DMS 273 treated with DMSO at 0.1 percent for 48 hours (cell line): ENCODE results near the gene HBQ1.
"Not testable (repeated sequence)": the region's sequence is repeated elsewhere in the genome, so short reads cannot be mapped to it uniquely, and the experiment has no call there.

Experiments
- DNase-seq: peaks from one replicate; lab custom pipeline; 2025; lab: John Stamatoyannopoulos, UW

HBQ1 gene

GRCh38 chr16:176477-177382 lies 3.5 kb upstream of the HBQ1 start, which contains the start of gene HBA1:
Gene HBA1 (plus strand): TSS chr16:176680. CDS start chr16:176717, 37 bp downstream.
- not testable (repeated sequence) for DNase-seq

- DNase-seq, result peak; percentile 100
Observed at GRCh38 chr16:177394-177822, 2.9 kb upstream of the HBQ1 start.

DNA sequence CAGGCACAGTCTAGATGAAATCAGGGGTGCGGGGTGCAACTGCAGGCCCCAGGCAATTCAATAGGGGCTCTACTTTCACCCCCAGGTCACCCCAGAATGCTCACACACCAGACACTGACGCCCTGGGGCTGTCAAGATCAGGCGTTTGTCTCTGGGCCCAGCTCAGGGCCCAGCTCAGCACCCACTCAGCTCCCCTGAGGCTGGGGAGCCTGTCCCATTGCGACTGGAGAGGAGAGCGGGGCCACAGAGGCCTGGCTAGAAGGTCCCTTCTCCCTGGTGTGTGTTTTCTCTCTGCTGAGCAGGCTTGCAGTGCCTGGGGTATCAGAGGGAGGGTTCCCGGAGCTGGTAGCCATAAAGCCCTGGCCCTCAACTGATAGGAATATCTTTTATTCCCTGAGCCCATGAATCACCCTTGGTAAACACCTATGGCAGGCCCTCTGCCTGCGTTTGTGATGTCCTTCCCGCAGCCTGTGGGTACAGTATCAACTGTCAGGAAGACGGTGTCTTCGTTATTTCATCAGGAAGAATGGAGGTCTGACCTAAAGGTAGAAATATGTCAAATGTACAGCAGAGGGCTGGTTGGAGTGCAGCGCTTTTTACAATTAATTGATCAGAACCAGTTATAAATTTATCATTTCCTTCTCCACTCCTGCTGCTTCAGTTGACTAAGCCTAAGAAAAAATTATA lies 2.1 kb upstream of the HBQ1 start:
- no peak for DNase-seq

- DNase-seq, result no peak
Observed at GRCh38 chr16:178668-179015, 1.6 kb upstream of the HBQ1 start.

- no peak for DNase-seq
Observed at GRCh38 chr16:179211-180092, 807 bp upstream of the HBQ1 start.

GRCh38 chr16:180681-181564 lies 664 bp downstream of the HBQ1 start:
- DNase-seq, result peak; percentile 54

- no peak for DNase-seq
Observed at GRCh38 chr16:181565-182021, 1.3 kb downstream of the HBQ1 start.

GRCh38 chr16:183005-183404 lies 2.7 kb downstream of the HBQ1 start:
- DNase-seq, result no peak

- DNase-seq, result no peak
Observed at GRCh38 chr16:185213-185612, 5.0 kb downstream of the HBQ1 start.

DNA sequence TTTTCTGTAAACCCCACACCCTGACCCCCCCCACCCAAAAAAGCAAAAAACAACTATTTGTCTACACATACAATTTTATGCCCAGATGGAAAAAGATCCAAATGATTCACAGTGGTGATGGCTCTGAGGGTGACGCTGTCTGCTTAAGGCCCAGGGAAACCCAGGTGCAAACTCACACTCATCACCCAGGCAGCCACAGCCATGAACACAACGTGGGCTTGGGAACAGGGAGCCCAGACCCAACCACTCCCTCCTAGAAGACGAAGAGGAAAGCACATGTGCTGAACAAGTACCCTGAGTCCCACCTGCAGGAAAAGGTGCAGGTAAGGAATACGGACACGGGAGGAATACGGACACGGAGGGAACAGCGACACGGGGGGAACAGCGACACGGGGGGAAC lies 5.4 kb downstream of the HBQ1 start:
- DNase-seq, result no peak

DNA sequence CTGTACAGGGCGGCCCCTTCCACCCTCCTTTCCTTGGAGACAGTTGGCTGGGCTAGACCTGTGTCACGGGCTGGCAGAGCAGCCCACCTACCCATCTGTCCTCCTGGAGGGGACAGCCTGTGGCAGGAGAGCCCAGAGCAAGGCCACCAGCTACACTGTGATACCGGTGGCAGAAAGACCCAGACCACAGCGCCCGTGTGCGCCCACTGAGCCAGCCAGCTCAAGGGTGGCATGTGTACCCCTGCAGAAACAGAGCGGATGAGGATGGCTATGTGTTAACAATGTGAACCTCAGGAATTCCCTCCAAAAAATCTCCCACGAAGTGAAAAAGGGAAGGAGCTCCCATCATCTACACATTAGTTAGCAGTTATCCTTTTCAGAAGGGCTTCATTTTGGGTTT lies 7.1 kb downstream of the HBQ1 start:
- DNase-seq, result no peak

DNA sequence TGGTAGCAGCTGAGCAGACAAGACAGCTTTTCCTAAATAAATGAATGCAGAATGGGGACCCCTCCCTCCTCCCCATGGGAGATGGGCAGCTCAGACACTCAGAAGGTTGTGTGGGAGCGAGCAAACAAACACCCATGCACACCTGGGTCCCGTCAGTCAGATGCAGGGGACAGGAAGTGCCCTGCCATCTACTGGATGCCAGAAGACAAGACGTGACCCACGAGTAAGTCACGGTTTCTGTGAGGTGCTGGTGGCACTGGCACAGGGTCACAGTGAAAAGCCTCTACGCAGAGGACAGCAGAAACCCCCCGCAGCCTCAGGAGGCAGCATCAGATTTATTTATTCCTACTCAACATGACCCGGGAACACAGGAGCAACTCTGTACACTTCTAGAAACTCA lies 8.4 kb downstream of the HBQ1 start:
- no peak for DNase-seq

GRCh38 chr16:189604-190186 lies 9.4 kb downstream of the HBQ1 start:
- no peak for DNase-seq

DNA sequence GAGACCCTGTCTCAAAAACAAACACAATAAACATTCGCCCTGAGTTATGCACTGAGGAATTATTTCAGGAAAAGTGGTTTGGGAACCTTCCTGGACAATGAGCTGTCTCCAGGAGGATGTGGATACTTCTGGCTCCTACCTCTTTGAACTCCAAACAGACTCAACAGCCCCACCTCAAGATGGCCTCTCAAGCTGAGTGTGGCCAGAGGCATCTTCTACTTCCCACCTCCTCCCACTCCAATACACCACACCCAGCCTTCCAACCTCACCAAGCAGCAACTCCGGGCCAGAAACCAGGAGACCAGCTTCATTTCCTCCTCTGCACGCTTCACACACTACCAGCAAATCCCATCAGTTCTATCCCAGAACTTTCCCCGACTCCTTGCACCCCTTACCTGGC lies 11.6 kb downstream of the HBQ1 start:
- DNase-seq, result no peak

- DNase-seq, result no peak
Observed at GRCh38 chr16:192686-193085, 12.4 kb downstream of the HBQ1 start.

DNA sequence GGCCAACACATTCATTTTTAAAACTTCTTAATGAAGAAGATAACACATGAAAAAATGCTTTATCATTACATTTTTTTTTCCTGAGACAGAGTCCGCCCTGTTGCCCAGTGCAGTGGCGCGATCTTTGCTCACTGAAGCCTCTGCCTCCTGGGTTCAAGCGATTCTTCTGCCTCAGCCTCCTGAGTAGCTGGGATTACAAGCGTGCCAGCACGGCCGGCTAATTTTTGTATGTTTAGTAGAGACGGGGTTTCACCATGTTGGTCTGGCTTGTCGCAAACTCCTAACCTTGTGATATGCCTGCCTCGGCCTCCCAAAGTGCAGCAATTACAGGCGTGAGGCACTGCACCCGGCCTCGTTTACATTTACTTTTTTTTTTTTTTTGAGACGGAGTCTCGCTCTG lies 13.2 kb downstream of the HBQ1 start:
- no peak for DNase-seq

- DNase-seq, result no peak
Observed at GRCh38 chr16:194516-194915, 14.3 kb downstream of the HBQ1 start.

GRCh38 chr16:200388-200787 lies 20.1 kb downstream of the HBQ1 start:
- no peak for DNase-seq

- DNase-seq, result no peak
Observed at GRCh38 chr16:203246-203645, 23.0 kb downstream of the HBQ1 start.

DNA sequence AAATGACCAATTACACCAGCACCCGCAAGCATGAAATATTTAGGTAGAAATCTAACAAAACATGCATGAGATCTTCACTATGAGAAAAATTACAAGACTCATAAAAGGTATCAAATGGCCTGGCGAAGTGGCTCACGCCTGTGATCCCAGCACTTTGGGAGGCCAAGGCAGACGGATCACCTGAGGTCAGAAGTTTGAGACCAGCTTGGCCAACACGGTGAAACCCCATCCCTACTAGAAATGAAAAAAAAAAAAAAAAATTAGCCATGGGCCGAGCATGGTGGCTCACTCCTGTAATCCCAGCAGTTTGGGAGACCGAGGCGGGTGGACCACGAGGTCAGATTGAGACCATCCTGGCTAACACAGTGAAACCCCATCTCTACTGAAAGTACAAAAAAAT lies 23.8 kb downstream of the HBQ1 start:
- not testable (repeated sequence) for DNase-seq

GRCh38 chr16:209359-209758 lies 29.1 kb downstream of the HBQ1 start:
- DNase-seq, result not testable (repeated sequence)
